Nephron progenitor cell (in vitro differentiated cells): ENCODE measurements around the gene CSNK1D.

ENCODE experiments used
- DNase-seq: peaks from one replicate; pipeline ENCODE4 v3.0.0; 2021
- H3K27ac Mint-ChIP-seq: 2 replicates; pipeline ENCODE4 v1.8.0; 2021; ENCODE audit warnings: mild to moderate bottlenecking, moderate library complexity, mixed read lengths
- H3K27me3 Mint-ChIP-seq: 2 replicates; pipeline ENCODE4 v1.8.0; 2021; ENCODE audit warnings: mild to moderate bottlenecking, low read depth, mixed read lengths; ENCODE audit not compliant: poor library complexity
- H3K36me3 Mint-ChIP-seq: 2 replicates; pipeline ENCODE4 v1.8.0; 2021; ENCODE audit warnings: low read depth, mixed read lengths
- H3K4me1 Mint-ChIP-seq: 2 replicates; pipeline ENCODE4 v1.8.0; 2021; ENCODE audit warnings: mixed read lengths
- H3K4me3 Mint-ChIP-seq: 2 replicates; pipeline ENCODE4 v1.8.0; 2021; ENCODE audit warnings: mild to moderate bottlenecking, moderate library complexity, mixed read lengths
- H3K9me3 Mint-ChIP-seq: 2 replicates; pipeline ENCODE4 v1.8.0; 2021; ENCODE audit warnings: mild to moderate bottlenecking, moderate library complexity, mixed read lengths
- CTCF ChIP-seq: fragments of 200-600 bp; sonication (generic); IDR thresholded peaks from 2 replicates; pipeline ENCODE4 v1.5.0; 2021; ENCODE audit warnings: antibody characterized with exemption

CSNK1D gene

GRCh38 chr17:82202981-82203380 lies 70.5 kb downstream of the CSNK1D start:
- Mint-ChIP-seq H3K9me3 (no peaks in the 10 kb centered on the region), H3K36me3 (peaks cover 26% of the 10 kb centered on the region), H3K4me1 (peaks cover 34% of the 10 kb centered on the region), H3K27ac (peak overlapping the region; percentile 74), H3K27me3 (peaks cover 4% of the 10 kb centered on the region), H3K4me3 (no peak overlapping the region)
- no peak for DNase-seq
- TF ChIP-seq CTCF, result no peak

- no peak for DNase-seq
- Mint-ChIP-seq H3K4me1 (peaks cover 24% of the 10 kb centered on the region), H3K27ac (no peak overlapping the region), H3K36me3 (peaks cover 30% of the 10 kb centered on the region), H3K27me3 (peaks cover 4% of the 10 kb centered on the region), H3K4me3 (no peak overlapping the region), H3K9me3 (no peaks in the 10 kb centered on the region)
- TF ChIP-seq CTCF, result no peak
These were observed 72.0 kb downstream of the CSNK1D start for GRCh38 chr17:82201498-82201910.

GRCh38 chr17:82200743-82201497 lies 72.6 kb downstream of the CSNK1D start:
- DNase-seq, result no peak
- H3K27ac Mint-ChIP-seq, result no peak overlapping the region

GRCh38 chr17:82200135-82200534 lies 73.4 kb downstream of the CSNK1D start:
- no peak overlapping the region for H3K4me3 Mint-ChIP-seq

More at GRCh38 chr17:82200743-82201497, 72.6 kb downstream of the CSNK1D start:
- Mint-ChIP-seq H3K4me1 (peaks cover 18% of the 10 kb centered on the region), H3K27me3 (peaks cover 4% of the 10 kb centered on the region), H3K9me3 (no peaks in the 10 kb centered on the region), H3K36me3 (peaks cover 34% of the 10 kb centered on the region), H3K4me3 (no peak overlapping the region)
- TF ChIP-seq CTCF, result no peak

GRCh38 chr17:82199496-82199895 lies 74.0 kb downstream of the CSNK1D start:
- no peak for TF ChIP-seq CTCF
- Mint-ChIP-seq H3K36me3 (peaks cover 45% of the 10 kb centered on the region), H3K27ac (no peak overlapping the region), H3K9me3 (no peaks in the 10 kb centered on the region), H3K27me3 (peaks cover 4% of the 10 kb centered on the region), H3K4me3 (no peak overlapping the region), H3K4me1 (peaks cover 11% of the 10 kb centered on the region)
- DNase-seq, result no peak

More at GRCh38 chr17:82200135-82200534, 73.4 kb downstream of the CSNK1D start:
- H3K4me1 Mint-ChIP-seq, result peaks cover 11% of the 10 kb centered on the region
- H3K27me3 Mint-ChIP-seq, result peaks cover 4% of the 10 kb centered on the region
- no peak overlapping the region for H3K27ac Mint-ChIP-seq
- H3K36me3 Mint-ChIP-seq, result peaks cover 42% of the 10 kb centered on the region
- no peak for DNase-seq
- no peak for TF ChIP-seq CTCF
- no peaks in the 10 kb centered on the region for H3K9me3 Mint-ChIP-seq

- no peak overlapping the region for H3K27ac Mint-ChIP-seq
- no peak for TF ChIP-seq CTCF
- H3K4me3 Mint-ChIP-seq, result no peak overlapping the region
- H3K27me3 Mint-ChIP-seq, result peaks cover 4% of the 10 kb centered on the region
- DNase-seq, result no peak
- H3K36me3 Mint-ChIP-seq, result peaks cover 57% of the 10 kb centered on the region
- peaks cover 3% of the 10 kb centered on the region for H3K4me1 Mint-ChIP-seq
- H3K9me3 Mint-ChIP-seq, result no peaks in the 10 kb centered on the region
These were observed 75.4 kb downstream of the CSNK1D start for GRCh38 chr17:82198092-82198491.
